Fibroblast of skin of left quadriceps (primary cell): ENCODE data around the gene RASA4.
"Not testable (repeated sequence)": the region's sequence is repeated elsewhere in the genome, so short reads cannot be mapped to it uniquely, and the experiment has no call there.

Source experiments
- DNase-seq, 2 experiments: peaks; one replicate each; pipeline ENCODE4 v3.0.0-alpha.2; 2013; ENCODE audit warnings: low read depth in 2 of 2

The RASA4 gene

DNA sequence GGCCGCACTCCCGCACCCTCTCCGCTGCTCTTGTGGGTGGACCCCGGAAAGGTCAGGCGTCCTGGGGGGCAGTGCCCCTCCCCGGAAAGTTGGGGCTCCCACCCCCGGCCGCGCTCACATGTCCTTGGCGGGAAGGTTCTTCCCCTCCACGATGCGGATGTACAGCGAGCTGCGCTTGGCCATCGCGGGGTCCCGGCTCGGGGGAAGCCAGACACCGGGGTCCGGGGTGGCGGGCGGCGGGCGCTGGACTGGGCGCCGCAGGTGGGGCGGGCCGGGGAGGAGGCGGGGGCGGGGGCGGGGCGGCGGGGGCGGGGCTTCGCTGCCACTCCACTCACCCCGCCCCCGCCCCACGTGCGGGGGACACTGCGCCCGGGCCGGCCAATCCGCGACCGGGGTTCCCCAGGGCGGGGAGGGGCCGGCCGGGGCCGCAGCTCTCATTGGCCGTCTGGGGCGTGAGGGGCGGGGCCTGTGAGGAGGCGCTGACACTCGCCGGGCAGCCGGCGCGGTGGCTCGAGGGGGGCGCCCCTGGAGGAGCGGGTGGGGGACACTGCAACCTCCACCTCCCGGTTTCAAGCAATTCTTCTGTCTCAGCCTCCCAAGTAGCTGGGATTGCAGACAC is at the start of gene RASA4:
Gene RASA4, minus strand, starts transcription at position 250 of the 619 bp plus-strand sequence. Its CDS starts 67 bp downstream, at position 183.
- DNase-seq = not testable (repeated sequence)

GRCh38 chr7:102664765-102665164 is 48.2 kb upstream of the RASA4 start:
- DNase-seq = not testable (repeated sequence)

GRCh38 chr7:102649924-102650323 is 33.4 kb upstream of the RASA4 start, which contains the start of gene SPDYE2B:
SPDYE2B (plus strand) TSS chr7:102650319; CDS start chr7:102652349, 2,030 bp downstream.
- not testable (repeated sequence) for DNase-seq

- not testable (repeated sequence) for DNase-seq
These were observed 31.3 kb upstream of the RASA4 start for GRCh38 chr7:102647813-102648212.

DNA sequence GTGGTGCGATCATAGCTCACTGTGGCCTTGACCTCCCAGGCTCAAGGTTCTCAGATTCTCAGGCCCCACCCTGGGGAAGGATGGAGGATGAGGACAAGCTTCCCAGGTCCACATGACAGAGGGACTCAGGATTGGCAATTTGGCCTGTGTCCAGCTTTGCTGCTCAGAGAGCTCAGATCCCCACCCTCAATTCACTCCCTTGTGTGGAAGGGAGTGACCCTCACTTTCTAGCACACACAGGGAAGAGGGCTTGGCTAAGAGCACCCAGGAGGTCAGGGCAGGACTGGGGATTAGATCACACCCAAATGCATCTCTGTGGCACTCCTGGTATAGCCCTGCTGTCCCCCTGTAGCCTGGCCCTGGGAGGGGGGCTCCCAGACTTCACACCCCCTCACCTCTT is 26.8 kb upstream of the RASA4 start:
- not testable (repeated sequence) for DNase-seq

DNA sequence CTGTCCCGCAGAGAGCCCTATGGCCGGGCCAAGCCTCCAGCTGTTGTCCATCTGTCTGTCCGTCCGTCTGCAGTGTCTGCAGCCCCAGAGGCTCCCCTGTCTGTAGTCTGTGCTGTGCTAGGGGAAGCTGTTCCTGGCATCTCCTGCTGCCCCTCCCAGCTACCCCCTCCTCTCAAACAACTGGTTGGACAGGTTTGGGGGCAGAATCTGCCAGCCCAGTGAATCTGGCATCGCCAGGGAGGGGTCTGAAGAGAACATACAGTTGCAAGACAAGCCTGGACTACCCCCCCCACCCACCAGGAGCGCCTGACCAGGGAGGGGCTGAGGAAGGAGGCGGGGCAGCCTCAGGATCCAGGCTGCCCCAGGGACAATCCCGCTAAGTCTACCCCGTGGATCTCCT is 26.1 kb upstream of the RASA4 start, which contains the start of gene UPK3BL1:
Gene UPK3BL1, minus strand, starts transcription at position 101 of the 400 bp plus-strand sequence. Its CDS starts 50 bp downstream, at position 51.
- not testable (repeated sequence) for DNase-seq

- not testable (repeated sequence) for DNase-seq
These were observed 22.3 kb upstream of the RASA4 start for GRCh38 chr7:102638848-102639247.

- not testable (repeated sequence) for DNase-seq
These were observed 20.4 kb upstream of the RASA4 start for GRCh38 chr7:102636956-102637355.

GRCh38 chr7:102635354-102635753 is 18.8 kb upstream of the RASA4 start:
- not testable (repeated sequence) for DNase-seq

DNA sequence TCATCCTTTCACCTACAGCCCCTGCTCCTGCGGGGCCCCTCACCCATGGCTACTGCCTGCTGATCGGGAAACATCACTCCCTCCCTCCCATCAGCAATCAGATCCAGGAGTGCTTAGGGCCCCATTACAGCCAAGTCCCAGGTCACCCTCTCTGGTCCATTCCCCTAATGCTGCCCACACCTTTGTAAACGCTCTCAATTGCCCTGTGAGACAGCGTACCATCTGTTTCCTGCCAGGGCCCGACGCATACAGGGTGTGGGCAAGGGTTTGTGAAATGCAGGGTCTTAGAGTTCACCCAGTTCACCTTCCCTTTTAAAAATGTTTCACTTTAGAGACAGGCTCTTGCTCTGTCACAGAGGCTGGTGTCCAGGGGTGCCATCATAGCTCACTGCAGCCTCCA is 17.7 kb upstream of the RASA4 start:
- DNase-seq = not testable (repeated sequence)

- DNase-seq = not testable (repeated sequence)
These were observed 14.1 kb upstream of the RASA4 start for GRCh38 chr7:102630622-102631021.

DNA sequence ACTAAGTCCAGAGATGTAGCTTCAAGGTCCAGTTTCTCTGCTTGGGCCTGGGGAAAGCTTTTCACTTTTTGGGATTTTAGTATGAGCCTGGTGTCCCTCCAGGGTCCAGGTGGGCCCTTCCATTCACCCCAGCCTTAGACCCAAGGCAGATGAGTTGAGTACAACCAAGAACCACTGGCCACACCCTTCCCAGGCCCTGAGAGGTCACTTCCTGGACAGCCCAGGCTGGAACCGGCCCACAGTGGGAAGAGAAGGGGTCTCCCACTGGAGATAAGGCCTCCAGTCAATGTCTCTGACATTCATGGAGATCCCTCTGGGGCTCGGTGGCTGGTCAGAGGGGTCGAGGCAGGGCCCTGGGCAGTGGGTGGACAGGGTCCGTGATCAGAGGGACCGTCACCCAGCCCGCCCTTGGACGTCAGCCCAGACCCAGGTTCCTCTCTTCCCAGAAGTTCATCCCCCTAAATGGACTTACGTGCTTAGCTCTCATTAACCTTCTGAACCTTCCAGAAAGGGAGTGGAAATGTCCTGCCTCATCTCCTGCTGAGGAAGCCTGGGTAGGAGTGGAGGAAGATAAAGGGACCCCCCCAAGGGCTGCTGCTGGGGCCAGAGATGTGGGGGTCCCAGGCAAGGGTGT is 10.8 kb upstream of the RASA4 start:
- DNase-seq = not testable (repeated sequence)

DNA sequence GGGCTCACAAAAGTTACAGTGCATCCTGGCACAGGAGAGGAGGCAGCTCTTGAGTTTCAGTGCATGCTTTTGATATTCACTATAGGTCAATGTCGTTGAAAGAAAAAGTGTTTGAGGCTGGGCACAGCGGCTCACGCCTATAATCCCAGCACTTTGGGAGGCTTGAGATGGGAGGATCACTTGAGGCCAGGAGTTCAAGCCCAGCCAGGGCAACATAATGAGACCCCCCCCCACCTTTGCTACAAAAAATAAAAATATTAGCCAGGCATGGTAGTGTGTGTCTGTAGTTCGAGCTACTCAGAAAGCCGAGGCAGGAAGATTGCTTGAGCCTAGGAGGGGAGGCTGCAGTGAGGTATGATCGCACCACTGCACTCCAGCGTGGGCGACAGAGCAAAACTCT is 1.6 kb upstream of the RASA4 start:
- not testable (repeated sequence) for DNase-seq

DNA sequence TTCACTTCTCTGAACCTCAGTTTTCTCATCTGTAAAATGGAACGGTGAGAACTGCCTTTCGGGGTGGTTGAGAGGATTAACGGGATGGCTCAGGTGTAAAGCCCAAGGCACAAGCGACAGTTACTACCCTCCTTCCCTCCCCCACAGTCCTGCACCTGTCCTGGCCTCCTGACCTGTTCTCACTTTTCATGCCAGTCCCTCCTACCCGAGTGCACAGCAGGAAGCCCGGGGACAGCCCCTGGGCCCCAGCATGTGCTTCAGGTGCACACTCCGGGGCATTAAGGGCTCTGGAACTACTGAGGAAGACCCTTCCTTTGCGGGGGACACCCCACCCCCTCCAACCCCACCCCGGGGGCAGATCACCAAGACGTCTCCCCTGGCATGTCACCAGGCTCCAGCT is 626 bp downstream of the RASA4 start:
- DNase-seq = not testable (repeated sequence)

DNA sequence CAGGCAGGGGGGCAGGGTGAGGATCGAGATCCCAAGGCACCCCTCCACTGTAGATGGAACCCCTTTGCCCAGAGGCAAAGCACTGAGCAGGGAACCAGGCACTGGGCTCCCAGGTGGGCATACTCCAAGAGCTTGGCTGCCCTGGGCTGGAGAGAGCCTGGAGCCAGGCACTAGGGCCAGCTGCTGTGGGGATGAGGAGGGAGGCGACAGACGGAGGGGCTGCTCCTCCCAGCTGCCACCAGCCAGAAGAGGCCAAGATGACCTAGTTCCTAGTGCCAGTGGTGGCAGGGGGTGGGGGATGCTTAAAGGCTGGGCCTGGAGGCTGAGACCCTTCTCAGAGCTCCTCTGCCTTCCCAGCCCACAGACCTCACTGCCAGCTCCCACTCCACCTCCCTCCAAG is 1.7 kb downstream of the RASA4 start:
- not testable (repeated sequence) for DNase-seq

- not testable (repeated sequence) for DNase-seq
These were observed 2.2 kb downstream of the RASA4 start for GRCh38 chr7:102614346-102614697.

GRCh38 chr7:102613575-102614345 is 2.8 kb downstream of the RASA4 start:
- DNase-seq = not testable (repeated sequence)

DNA sequence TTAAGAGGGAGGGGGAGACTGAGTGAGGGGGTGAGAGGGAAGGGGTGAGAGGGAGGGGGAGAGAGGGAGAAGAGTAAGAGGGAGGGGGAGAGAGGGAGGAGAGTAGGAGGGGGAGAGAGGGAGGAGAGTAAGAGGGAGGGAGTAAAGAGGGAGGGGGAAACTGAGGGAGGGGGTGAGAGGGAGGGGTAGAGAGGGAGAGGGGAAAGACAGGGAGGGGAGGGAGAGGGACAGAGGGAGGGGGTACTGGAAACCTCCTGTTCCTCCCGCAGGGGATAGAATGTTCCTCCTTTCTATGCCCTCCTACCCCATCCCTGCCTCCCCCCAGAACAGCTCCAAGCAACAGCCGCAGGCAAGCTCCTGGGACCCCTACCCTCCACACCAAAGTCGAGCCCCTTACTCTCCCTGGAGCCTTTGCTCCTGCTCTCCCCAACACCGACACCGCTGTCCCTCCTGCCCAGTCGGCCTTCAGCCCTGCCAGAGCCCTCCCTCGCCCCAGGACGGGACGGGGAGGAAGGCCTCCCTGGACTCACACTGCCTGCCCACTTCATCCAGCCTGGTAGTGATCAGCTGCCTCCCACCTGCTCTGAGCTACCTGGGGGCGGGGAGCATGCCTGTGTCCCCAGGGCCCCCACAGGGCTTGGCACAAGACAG is 4.8 kb downstream of the RASA4 start:
- DNase-seq = not testable (repeated sequence)

DNA sequence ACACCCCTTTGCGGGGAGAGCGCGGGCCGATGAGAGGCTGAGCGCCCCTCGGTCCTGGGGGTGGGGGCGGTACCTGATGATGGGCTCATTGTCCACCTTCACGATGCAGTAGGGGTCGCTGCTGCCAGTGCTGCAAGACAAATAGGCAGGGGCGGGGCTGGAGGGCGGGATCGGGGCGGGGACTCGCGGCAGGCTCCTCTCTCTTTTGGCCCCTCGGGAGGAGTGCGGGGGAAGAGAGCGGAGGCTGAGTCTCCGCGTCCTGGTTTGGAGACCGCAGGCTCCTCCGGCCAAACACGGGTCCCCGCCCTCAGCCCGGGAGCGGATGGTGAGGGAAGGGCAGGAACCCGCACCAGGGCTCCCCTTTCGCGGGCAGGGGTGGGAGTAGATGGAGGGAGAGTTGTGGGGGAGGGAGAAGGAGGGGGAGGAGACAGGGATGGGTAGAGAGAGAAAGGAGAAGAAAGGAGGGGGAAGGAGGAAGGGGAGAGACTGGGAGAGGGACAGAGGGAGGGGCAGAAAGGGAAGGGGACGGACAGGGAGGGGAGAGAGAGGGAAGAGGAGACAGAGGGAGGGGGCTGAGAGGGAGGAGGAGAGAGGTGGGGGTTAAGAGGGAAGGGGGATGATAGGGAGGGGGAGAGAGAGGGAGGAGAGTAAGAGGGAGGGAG is 5.4 kb downstream of the RASA4 start:
- DNase-seq = not testable (repeated sequence)

DNA sequence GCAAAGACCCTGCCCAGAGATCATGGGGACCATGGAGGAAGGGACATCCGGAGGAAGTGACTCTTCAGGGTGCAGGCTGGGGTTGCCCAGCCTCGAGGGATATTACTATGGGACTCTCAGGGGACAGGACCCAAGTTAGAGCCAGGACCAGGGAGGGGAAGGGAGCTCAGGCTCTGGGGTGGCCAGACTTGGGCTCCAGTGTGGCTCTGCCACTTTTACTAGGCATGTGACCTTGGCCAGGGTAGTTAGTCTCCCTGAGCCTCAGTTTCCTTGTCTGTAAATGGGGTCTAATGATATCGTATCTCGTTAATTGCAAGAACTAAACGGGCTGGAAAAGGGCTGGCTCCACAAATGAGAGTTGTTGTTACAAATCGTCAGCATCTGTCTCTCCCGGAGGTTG is 6.1 kb downstream of the RASA4 start:
- DNase-seq = not testable (repeated sequence)

GRCh38 chr7:102609734-102610133 is 6.8 kb downstream of the RASA4 start:
- not testable (repeated sequence) for DNase-seq
